Thymus (tissue), 11 donors: ENCODE results near the gene KRTAP4-11. TPM values are rescaled to one million over a fixed set of nuclear protein-coding genes. Genes with fewer than 3 reads are reported as not detected.
"Not testable (repeated sequence)": the region's sequence is repeated elsewhere in the genome, so short reads cannot be mapped to it uniquely, and the experiment has no call there.

Experiments
- DNase-seq, 9 donors: peaks; one replicate each; pipeline ENCODE4 v3.0.0-alpha.2; 2013; ENCODE audit warnings: low spot score in 9 of 9, low read depth in 6 of 9, missing footprints in 1 of 9
- H3K27ac ChIP-seq, 2 donors: one replicate each; pipeline ENCODE4 v1.5.1; 2013; ENCODE audit warnings: control low read depth in 1 of 2, low read depth in 1 of 2, low read length in 1 of 2, mild to moderate bottlenecking in 1 of 2, moderate library complexity in 1 of 2
- H3K27me3 ChIP-seq, 2 donors: one replicate each; pipeline ENCODE4 v1.5.1; 2013; ENCODE audit warnings: low read length in 1 of 2; ENCODE audit not compliant: control insufficient read depth in 2 of 2, insufficient read depth in 1 of 2
- H3K36me3 ChIP-seq, 2 donors: one replicate each; pipeline ENCODE4 v1.5.1; 2013; ENCODE audit warnings: low read length in 1 of 2, mild to moderate bottlenecking in 1 of 2, moderate library complexity in 1 of 2; ENCODE audit not compliant: control insufficient read depth in 2 of 2, insufficient read depth in 2 of 2
- H3K4me1 ChIP-seq, 2 donors: one replicate each; pipeline ENCODE4 v1.5.1; 2013; ENCODE audit warnings: low read length in 2 of 2; ENCODE audit not compliant: control insufficient read depth in 2 of 2, insufficient read depth in 2 of 2
- H3K4me3 ChIP-seq, 2 donors: one replicate each; pipeline ENCODE4 v1.5.1; 2013; ENCODE audit warnings: low read length in 2 of 2, control low read depth in 1 of 2, mild to moderate bottlenecking in 1 of 2
- H3K9me3 ChIP-seq, 2 donors: one replicate each; pipeline ENCODE4 v1.5.1; 2013; ENCODE audit warnings: low read length in 1 of 2, mild to moderate bottlenecking in 1 of 2; ENCODE audit not compliant: control insufficient read depth in 2 of 2, insufficient read depth in 1 of 2
- WGBS: extraction: QIAGEN DNeasy Blood & Tissue Kit; methylation state at CpG from one replicate; pipeline ENCODE4 v1.1.7; 2013; 5-methylcytosine and 5-hydroxymethylcytosine counted together
- polyA plus RNA-seq: library from polyadenylated mRNA; stranded (reverse); fragments of 200-250 nt; gene quantifications from one replicate; pipeline ENCODE4 v1.2.3, GENCODE V29; 2013
- total RNA-seq: library from RNA; stranded (reverse); fragments of 120-200 nt; gene quantifications from one replicate; pipeline ENCODE4 v1.2.4, GENCODE V29; 2013
- donor health status: healthy.

The KRTAP4-11 gene
- total and polyA plus RNA-seq, 2 donors = not detected

- not testable (repeated sequence) for H3K27me3 ChIP-seq, H3K4me3 ChIP-seq, H3K9me3 ChIP-seq, H3K36me3 ChIP-seq, H3K27ac ChIP-seq, DNase-seq, H3K4me1 ChIP-seq
- 95% methylated on average over 10 of the region's 10 CpGs for WGBS
Measured at GRCh38 chr17:41148971-41149651, 30.9 kb upstream of the KRTAP4-11 start.

- H3K27me3 ChIP-seq = no peaks in the 10 kb centered on the region
- no peak overlapping the region for H3K27ac ChIP-seq
- no peaks in the 10 kb centered on the region for H3K4me1 ChIP-seq
- H3K4me3 ChIP-seq = no peak overlapping the region
- no peaks in the 10 kb centered on the region for H3K36me3 ChIP-seq
- DNase-seq = no peak
- H3K9me3 ChIP-seq = no peaks in the 10 kb centered on the region
- WGBS = 98% methylated on average over 2 of the region's 2 CpGs
Measured at GRCh38 chr17:41147531-41148204, 29.5 kb upstream of the KRTAP4-11 start.

GRCh38 chr17:41145261-41145660 lies 27.1 kb upstream of the KRTAP4-11 start:
- DNase-seq = no peak
- H3K27me3 ChIP-seq = no peaks in the 10 kb centered on the region
- H3K27ac ChIP-seq = no peak overlapping the region
- no peaks in the 10 kb centered on the region for H3K36me3 ChIP-seq
- no peaks in the 10 kb centered on the region for H3K4me1 ChIP-seq
- peaks cover under 1 to 1% of the 10 kb centered on the region in 2 donors for H3K9me3 ChIP-seq
- no peak overlapping the region for H3K4me3 ChIP-seq
- WGBS = 95% methylated on average over 2 of the region's 2 CpGs

- no peak for DNase-seq
- H3K27me3 ChIP-seq = no peaks in the 10 kb centered on the region
- 97% methylated on average over 1 of the region's 1 CpG for WGBS
- H3K4me1 ChIP-seq = no peaks in the 10 kb centered on the region
- no peak overlapping the region for H3K27ac ChIP-seq
- H3K4me3 ChIP-seq = no peak overlapping the region
- H3K9me3 ChIP-seq = peaks cover 2 to 5% of the 10 kb centered on the region in 2 donors
- H3K36me3 ChIP-seq = no peaks in the 10 kb centered on the region
Measured at GRCh38 chr17:41144846-41145245, 26.7 kb upstream of the KRTAP4-11 start.

- no peaks in the 10 kb centered on the region for H3K4me1 ChIP-seq
- H3K9me3 ChIP-seq = peaks cover 2 to 8% of the 10 kb centered on the region in 2 donors
- no peak overlapping the region for H3K4me3 ChIP-seq
- DNase-seq = no peak
- H3K36me3 ChIP-seq = no peaks in the 10 kb centered on the region
- no peaks in the 10 kb centered on the region for H3K27me3 ChIP-seq
- H3K27ac ChIP-seq = no peak overlapping the region
Measured at GRCh38 chr17:41141361-41141760, 23.2 kb upstream of the KRTAP4-11 start.

- no peak within 1 kb of the TSS for H3K4me3 ChIP-seq
- WGBS = 92% methylated on average over 6 of the region's 6 CpGs
- H3K27ac ChIP-seq = no peak within 1 kb of the TSS
- H3K27me3 ChIP-seq = no peaks in the 10 kb centered on the region
- no peaks in the 10 kb centered on the region for H3K4me1 ChIP-seq
- no peaks in the 10 kb centered on the region for H3K36me3 ChIP-seq
- peaks cover 2 to 8% of the 10 kb centered on the region in 2 donors for H3K9me3 ChIP-seq
- no peak for DNase-seq
Measured at GRCh38 chr17:41140360-41141131, 22.4 kb upstream of the KRTAP4-11 start, which contains the start of gene KRTAP4-6. TSS of gene KRTAP4-6 (minus strand) at chr17:41140544. CDS start at chr17:41140487, 57 bp downstream.

- not testable (repeated sequence) for H3K4me3 ChIP-seq, H3K36me3 ChIP-seq, H3K27ac ChIP-seq, H3K4me1 ChIP-seq, H3K27me3 ChIP-seq, H3K9me3 ChIP-seq, DNase-seq
- WGBS = 94% methylated on average over 12 of the region's 12 CpGs
Measured at GRCh38 chr17:41139865-41140264, 21.7 kb upstream of the KRTAP4-11 start.

- H3K27me3 ChIP-seq = no peaks in the 10 kb centered on the region
- no peaks in the 10 kb centered on the region for H3K9me3 ChIP-seq
- no peak overlapping the region for H3K4me3 ChIP-seq
- no peak overlapping the region for H3K27ac ChIP-seq
- no peak for DNase-seq
- no peaks in the 10 kb centered on the region for H3K36me3 ChIP-seq
- H3K4me1 ChIP-seq = no peaks in the 10 kb centered on the region
- 41% methylated on average over 2 of the region's 2 CpGs for WGBS
Measured at GRCh38 chr17:41133880-41134735, 15.9 kb upstream of the KRTAP4-11 start.
